HepG2 (cell line): ENCODE measurements around the gene GRK5. TPM values are rescaled to one million over a fixed set of nuclear protein-coding genes. Genes with fewer than 3 reads are reported as not detected.
A peak's percentile ranks its signal among the peaks of the same experiment; 100 is the strongest.

ENCODE experiments used
- ARID5B ChIP-seq: IDR thresholded peaks from 2 replicates; pipeline ENCODE4 v1.4.0; 2020; ENCODE audit warnings: mild to moderate bottlenecking, missing genetic modification reagents
- ASH2L ChIP-seq: fragments of 300-600, 200-600 bp; sonication (generic); IDR thresholded peaks from 2 replicates; pipeline ENCODE4 v1.7.0; 2017; ENCODE audit warnings: low read depth, mild to moderate bottlenecking, moderate library complexity, mixed read lengths, low read length; ENCODE audit not compliant: insufficient read length
- ATF2 ChIP-seq: sonication (generic); formaldehyde crosslinking; IDR thresholded peaks from 2 replicates; pipeline ENCODE4 v1.4.0; 2020; ENCODE audit warnings: missing genetic modification reagents
- BCL3 ChIP-seq: sonication (generic); formaldehyde crosslinking; IDR thresholded peaks from 2 replicates; pipeline ENCODE4 v1.5.1; 2020; ENCODE audit warnings: mild to moderate bottlenecking, missing genetic modification reagents, moderate library complexity
- CAMTA2 ChIP-seq: sonication (generic); formaldehyde crosslinking; IDR thresholded peaks from 2 replicates; pipeline ENCODE4 v1.4.0; 2020; ENCODE audit warnings: mild to moderate bottlenecking, missing genetic modification reagents, borderline replicate concordance
- CREM ChIP-seq, 2 experiments: sonication (generic) in 1 of 2; formaldehyde crosslinking in 1 of 2; IDR thresholded peaks; 2 replicates each; pipeline versions ENCODE4 v1.4.0 to v1.6.1; 2016 to 2020; ENCODE audit warnings: antibody characterized with exemption in 1 of 2, mild to moderate bottlenecking in 1 of 2, missing genetic modification reagents in 1 of 2
- FOXC1 ChIP-seq: sonication (generic); formaldehyde crosslinking; IDR thresholded peaks from 2 replicates; pipeline ENCODE4 v1.8.0; 2022; ENCODE audit warnings: mild to moderate bottlenecking, missing genetic modification reagents, borderline replicate concordance
- NR2F2 ChIP-seq: IDR thresholded peaks from 2 replicates; pipeline ENCODE4 v1.6.1; 2012; ENCODE audit warnings: low read depth, inconsistent platforms, borderline replicate concordance
- RARG ChIP-seq: sonication (generic); formaldehyde crosslinking; IDR thresholded peaks from 2 replicates; pipeline ENCODE4 v1.4.0; 2020; ENCODE audit warnings: low read depth, mild to moderate bottlenecking, missing genetic modification reagents
- RERE ChIP-seq: IDR thresholded peaks from 2 replicates; pipeline ENCODE4 v1.6.1; 2016; ENCODE audit warnings: low read depth, missing genetic modification reagents, missing compliant biosample characterization
- ZNF296 ChIP-seq: sonication (generic); formaldehyde crosslinking; conservative IDR thresholded peaks from 2 replicates; pipeline ENCODE4 v1.5.0; 2020; ENCODE audit warnings: mild to moderate bottlenecking, missing genetic modification reagents
- ZNF337 ChIP-seq: sonication (generic); formaldehyde crosslinking; IDR thresholded peaks from 2 replicates; pipeline ENCODE4 v1.5.1; 2020; ENCODE audit warnings: missing genetic modification reagents, low read depth, mild to moderate bottlenecking, borderline replicate concordance
- ZNF576 ChIP-seq: sonication (generic); formaldehyde crosslinking; IDR thresholded peaks from 2 replicates; pipeline ENCODE4 v1.4.0; 2020; ENCODE audit warnings: mild to moderate bottlenecking, missing genetic modification reagents
- ZNF781 ChIP-seq: sonication (generic); formaldehyde crosslinking; IDR thresholded peaks from 2 replicates; pipeline ENCODE4 v1.5.1; 2020; ENCODE audit warnings: borderline replicate concordance, mild to moderate bottlenecking, missing genetic modification reagents; ENCODE audit errors: not compliant biosample characterization
- ZNF883 ChIP-seq: sonication (generic); formaldehyde crosslinking; IDR thresholded peaks from 2 replicates; pipeline ENCODE4 v1.5.1; 2020; ENCODE audit warnings: mild to moderate bottlenecking, missing genetic modification reagents; ENCODE audit errors: not compliant biosample characterization
- polyA plus RNA-seq, 8 experiments: library from polyadenylated mRNA; depleted of rRNA in 3 of 8; stranded (reverse) in 7 of 8; unstranded in 1 of 8; fragments of >200 nt; fragmentation: Illumina TruSeq in 4 of 8; extraction: Trizol in 4 of 8; gene quantifications; 2 replicates each; pipeline versions ENCODE4 v1.2.1 to v1.2.3, GENCODE V29; 2011 to 2016; ENCODE audit warnings: low read depth in 4 of 8, missing spikeins in 1 of 8, mixed read lengths in 1 of 8; ENCODE audit not compliant: insufficient read depth in 1 of 8
- total RNA-seq, 5 experiments: library from RNA; depleted of rRNA; stranded (reverse); fragments of >200 nt; fragmentation: Illumina TruSeq; extraction: Trizol; gene quantifications; 2 replicates each; pipeline ENCODE4 v1.2.3, GENCODE V29; 2016; ENCODE audit warnings: low read depth in 1 of 5

Gene GRK5
- total and polyA plus RNA-seq, 2 of the 13 experiments (the other 11 are each of a cell fraction or from before 2014, with no cell fraction given), result 10.4 to 12.6 TPM

- TF ChIP-seq ASH2L (peak; percentile 58), RARG (no peak), BCL3 (CRISPR knock-in tag) (no peak), ARID5B (CRISPR knock-in tag) (peak; percentile 64; the same call in 1 of the 2 replicates), CREM (IDR thresholded peaks at IDR 0.05) (0 out of 2 replicates have a peak, but pooled peaks have one; percentile 37), CREM (CRISPR knock-in tag; IDR thresholded peaks at IDR 0.05) (no peak), FOXC1 (0 out of 2 replicates have a peak, but pooled peaks have one; percentile 19), RERE (CRISPR knock-in tag) (no peak), ZNF337 (CRISPR knock-in tag) (no peak), ATF2 (CRISPR knock-in tag) (no peak), ZNF576 (CRISPR knock-in tag) (no peak), ZNF296 (0 out of 2 replicates have a peak, but pooled peaks have one; percentile 14), CAMTA2 (CRISPR knock-in tag) (no peak), NR2F2 (peak; percentile 62; the same call in 1 of the 2 replicates), ZNF781 (CRISPR knock-in tag) (no peak), ZNF883 (CRISPR knock-in tag) (no peak)
These were observed 45.2 kb downstream of the GRK5 start (continued) for GRCh38 chr10:119252470-119253151.
